Right cardiac atrium (tissue), 5 donors: Measurements from ENCODE around the gene FOXN4. TPM values are rescaled to one million over a fixed set of nuclear protein-coding genes. Genes with fewer than 3 reads are reported as not detected.

Experiments
- ATAC-seq, 2 donors: fragments of 200-7000 bp; cut with Tn5 transposase; one replicate each; pipeline versions ENCODE4 v1.8.0 to v1.9.1; 2020; ENCODE audit warnings: moderate library complexity in 2 of 2, mild to moderate bottlenecking in 1 of 2
- DNase-seq, 3 donors: peaks; one replicate each; pipeline ENCODE4 v3.0.0-alpha.2; 2020
- H3K27ac ChIP-seq: one replicate; pipeline ENCODE4 v1.5.1; 2013; ENCODE audit warnings: mild to moderate bottlenecking, low read length, control low read depth, moderate library complexity
- H3K27me3 ChIP-seq: one replicate; pipeline ENCODE4 v1.6.1; 2013; ENCODE audit not compliant: control insufficient read depth, insufficient read depth
- H3K4me1 ChIP-seq: one replicate; pipeline ENCODE4 v1.6.1; 2013; ENCODE audit warnings: low read length; ENCODE audit not compliant: control insufficient read depth, insufficient read depth
- H3K4me3 ChIP-seq: one replicate; pipeline ENCODE4 v1.5.1; 2013; ENCODE audit warnings: low read length, control low read depth
- H3K9me3 ChIP-seq: one replicate; pipeline ENCODE4 v1.6.1; 2013; ENCODE audit warnings: low read length; ENCODE audit not compliant: control insufficient read depth
- WGBS: extraction: QIAGEN DNeasy Blood & Tissue Kit; methylation state at CpG from one replicate; pipeline ENCODE4 v1.1.7; 2013; 5-methylcytosine and 5-hydroxymethylcytosine counted together
- intact Hi-C, 4 donors: fragments of 100-400 bp; cut with DNase I; formaldehyde crosslinking; loops; one replicate each; pipeline versions ENCODE4 v1.11.0 to v1.14.0; 2022 to 2023
- long read RNA-seq, 4 donors: library from polyadenylated mRNA; unstranded; transcript quantifications; one replicate each; pipeline ENCODE4 v2.0.0, GENCODE V29; 2020 to 2021
- polyA plus RNA-seq: library from polyadenylated mRNA; stranded (reverse); fragments of 200-250 nt; gene quantifications from one replicate; pipeline ENCODE4 v1.2.3, GENCODE V29; 2013
- total RNA-seq, 4 donors: library from RNA; stranded (reverse); fragmentation: NEBNext Ultra II Directional; extraction: Animal tissue kit (Norgen Biotek cat#: 25700); gene quantifications; one replicate each; pipeline ENCODE4 v1.2.1, GENCODE V29; 2021
- donor health status: healthy with polysubstance abuse.
- donor health status: DM: no; HTN: yes; CAD: no.
- donor health status: DM: no; HTN: no; CAD: no.
- donor health status: DM: no; HTN: yes; CAD: no; lungs with severe emphysema.
- donor health status: DM: yes; HTN: yes; CAD: no.

FOXN4 gene, protein sequence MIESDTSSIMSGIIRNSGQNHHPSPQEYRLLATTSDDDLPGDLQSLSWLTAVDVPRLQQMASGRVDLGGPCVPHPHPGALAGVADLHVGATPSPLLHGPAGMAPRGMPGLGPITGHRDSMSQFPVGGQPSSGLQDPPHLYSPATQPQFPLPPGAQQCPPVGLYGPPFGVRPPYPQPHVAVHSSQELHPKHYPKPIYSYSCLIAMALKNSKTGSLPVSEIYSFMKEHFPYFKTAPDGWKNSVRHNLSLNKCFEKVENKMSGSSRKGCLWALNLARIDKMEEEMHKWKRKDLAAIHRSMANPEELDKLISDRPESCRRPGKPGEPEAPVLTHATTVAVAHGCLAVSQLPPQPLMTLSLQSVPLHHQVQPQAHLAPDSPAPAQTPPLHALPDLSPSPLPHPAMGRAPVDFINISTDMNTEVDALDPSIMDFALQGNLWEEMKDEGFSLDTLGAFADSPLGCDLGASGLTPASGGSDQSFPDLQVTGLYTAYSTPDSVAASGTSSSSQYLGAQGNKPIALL
- total RNA-seq (not detected), polyA plus RNA-seq (not detected)
- long read RNA-seq, donor 1 = 0 reads
- long read RNA-seq, donor 2 = 0 reads
- long read RNA-seq, donor 3 = 0 reads
- long read RNA-seq, donor 4 = 0 reads

DNA sequence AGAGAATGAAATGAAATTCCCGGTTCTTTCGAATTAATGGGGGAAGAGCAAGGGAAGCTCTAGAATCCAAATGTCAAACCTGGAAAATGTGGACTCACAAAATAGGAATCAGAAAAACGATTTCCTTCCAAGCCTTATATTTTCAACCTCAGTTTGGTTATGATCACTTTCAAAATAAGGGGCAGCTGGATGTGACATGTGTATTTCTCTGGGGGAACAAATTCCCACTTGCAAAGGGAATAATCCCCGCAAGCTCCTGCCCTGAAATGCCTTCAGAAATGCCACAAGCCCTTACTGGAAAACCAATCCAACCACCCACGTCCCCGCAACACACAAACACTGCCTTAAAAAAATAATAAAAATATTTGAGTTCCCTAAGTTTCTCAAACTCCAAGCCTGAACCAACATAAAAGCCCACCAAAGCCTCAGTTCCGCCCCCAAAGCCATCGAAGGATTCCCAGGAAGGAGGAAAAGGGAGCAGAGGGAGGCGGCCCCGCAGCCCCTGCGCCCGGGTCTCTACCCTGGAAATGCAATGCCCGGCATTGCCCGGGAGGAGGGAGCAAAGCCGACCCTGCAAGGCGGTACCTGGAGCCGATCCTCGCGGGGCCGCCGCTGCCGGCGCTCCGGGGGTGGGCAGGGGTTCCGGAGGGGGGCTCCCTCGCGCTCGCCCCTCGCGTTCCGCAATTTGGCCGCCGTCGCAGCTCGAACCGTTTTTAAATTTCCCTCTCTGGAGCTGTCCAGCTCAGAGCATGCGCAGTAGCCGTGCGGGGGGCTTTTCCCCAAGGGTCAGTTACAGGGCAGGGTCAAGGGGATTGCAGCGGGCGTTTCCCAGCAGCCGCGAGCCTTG is at the start of gene FOXN4:
FOXN4 (minus strand) TSS at position 751 of the 847 bp plus-strand sequence. CDS start 963 bp downstream, outside the sequence.
- H3K9me3 ChIP-seq = no peaks in the 10 kb centered on the region
- WGBS = 7% methylated on average over 43 of the region's 43 CpGs
- intact Hi-C loops = no loop called here
- H3K27ac ChIP-seq = no peak within 1 kb of the TSS
- no peaks in the 10 kb centered on the region for H3K4me1 ChIP-seq
- H3K4me3 ChIP-seq = peak within 1 kb of the TSS; percentile 78
- ATAC-seq = no peak
- peak in 1 of 3 donors; percentile 61 for DNase-seq
- no peaks in the 10 kb centered on the region for H3K27me3 ChIP-seq

DNA sequence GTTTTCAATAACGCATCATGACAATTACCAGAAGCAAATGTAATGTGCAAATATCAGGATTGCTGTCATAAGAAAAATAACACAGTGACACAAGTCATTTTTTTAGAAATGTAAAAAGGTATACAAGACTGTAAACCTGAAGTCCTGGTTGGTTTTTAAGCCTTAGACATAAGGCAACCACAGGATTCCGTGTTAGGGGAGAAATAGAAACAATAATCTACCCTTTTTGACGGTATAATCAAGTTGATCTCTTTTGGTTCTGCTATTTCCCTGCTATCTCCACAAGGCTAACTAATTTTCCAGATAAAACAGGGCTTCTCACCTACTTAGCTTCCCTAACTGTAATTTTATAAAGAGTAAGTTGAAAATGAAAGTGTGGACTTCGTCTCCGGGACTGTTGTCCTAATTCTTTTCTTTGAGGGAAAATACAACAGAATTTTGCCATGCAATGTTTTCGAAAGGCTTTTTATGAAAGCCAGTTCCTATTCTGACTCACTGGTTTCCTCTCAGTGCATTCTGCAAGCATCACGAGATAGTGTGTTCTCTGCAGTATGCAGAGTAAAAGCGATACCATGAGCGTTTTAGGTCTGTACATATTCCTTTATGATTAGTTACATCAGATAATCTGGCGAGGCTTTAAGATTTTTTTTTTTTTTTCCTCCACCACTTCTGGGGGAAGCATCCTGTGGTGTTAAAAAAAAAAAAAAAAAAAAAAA is 49.2 kb upstream of the FOXN4 start:
- no peaks in the 10 kb centered on the region for H3K27me3 ChIP-seq
- DNase-seq (no peak), ATAC-seq (peak; percentile 36 to 61)
- H3K4me3 ChIP-seq = peak overlapping the region; percentile 23
- intact Hi-C loops = no loop called here
- H3K4me1 ChIP-seq = no peaks in the 10 kb centered on the region
- no peak overlapping the region for H3K27ac ChIP-seq
- 39% methylated on average over 10 of the region's 10 CpGs for WGBS
- H3K9me3 ChIP-seq = no peaks in the 10 kb centered on the region

DNA sequence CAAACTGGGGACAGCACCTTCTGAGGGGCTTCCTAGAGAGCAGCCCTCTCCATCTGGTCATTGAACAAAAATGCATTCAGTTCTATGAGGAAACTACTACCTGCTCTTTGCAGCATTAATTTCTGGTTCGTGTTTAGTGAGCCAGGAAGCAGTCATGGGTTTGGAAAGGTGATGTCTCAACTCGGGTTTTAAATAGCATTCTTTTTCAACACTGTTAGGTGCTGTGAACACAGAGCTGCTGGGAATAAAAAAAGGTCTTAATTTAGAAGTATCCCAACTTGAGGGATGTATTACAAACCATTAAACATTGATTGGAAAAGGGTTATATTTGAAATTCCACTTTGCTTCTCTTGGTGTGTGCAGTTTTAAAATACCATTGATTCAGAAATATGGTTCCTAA is 47.9 kb upstream of the FOXN4 start:
- ATAC-seq = no peak
- WGBS = 35% methylated on average over 2 of the region's 2 CpGs
- intact Hi-C loops = no loop called here
- H3K4me1 ChIP-seq = no peaks in the 10 kb centered on the region
- no peaks in the 10 kb centered on the region for H3K9me3 ChIP-seq
- no peak overlapping the region for H3K4me3 ChIP-seq
- H3K27ac ChIP-seq = no peak overlapping the region
- no peaks in the 10 kb centered on the region for H3K27me3 ChIP-seq
- DNase-seq = no peak

DNA sequence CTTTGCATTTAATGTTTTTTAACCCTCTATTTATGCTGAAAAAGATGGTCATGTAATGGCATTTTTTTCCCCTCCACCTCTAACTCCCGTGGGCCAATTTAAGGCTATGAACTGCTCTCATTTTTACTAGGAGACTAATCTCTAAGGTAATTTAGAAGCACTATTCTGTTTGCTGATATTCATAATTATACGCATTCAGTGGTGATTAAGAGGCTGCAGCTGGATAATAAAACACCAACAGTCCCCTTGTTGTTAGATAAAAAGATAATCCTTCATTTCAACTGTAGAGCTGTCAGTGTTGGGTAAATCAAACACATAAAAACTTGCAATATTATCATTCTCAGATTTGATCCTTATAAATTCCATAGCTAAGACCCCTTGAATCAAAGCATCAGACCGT is 47.5 kb upstream of the FOXN4 start:
- no peaks in the 10 kb centered on the region for H3K4me1 ChIP-seq
- no peak overlapping the region for H3K27ac ChIP-seq
- no peak for ATAC-seq
- no peaks in the 10 kb centered on the region for H3K27me3 ChIP-seq
- intact Hi-C loops = no loop called here
- H3K4me3 ChIP-seq = no peak overlapping the region
- DNase-seq = no peak
- no peaks in the 10 kb centered on the region for H3K9me3 ChIP-seq
- WGBS = 75% methylated on average over 3 of the region's 3 CpGs

DNA sequence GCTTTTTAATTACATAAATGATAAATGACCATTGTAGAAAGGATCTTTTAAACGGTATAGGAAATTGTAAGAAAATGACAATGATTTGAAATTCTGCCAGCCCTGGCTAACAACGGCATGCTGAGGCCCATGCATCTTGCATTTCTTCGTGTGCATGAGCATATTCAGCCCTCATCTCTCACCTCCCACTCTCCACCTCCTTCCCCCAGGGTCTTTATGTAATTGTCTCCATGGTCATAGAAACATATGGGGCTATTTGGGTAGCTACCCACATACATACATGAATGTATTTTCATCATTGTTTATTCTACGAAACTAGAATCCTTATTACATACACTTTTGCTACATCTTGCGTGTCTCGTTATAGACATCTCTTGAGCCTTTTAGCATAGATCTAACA is 43.1 kb upstream of the FOXN4 start:
- H3K27ac ChIP-seq = no peak overlapping the region
- intact Hi-C loops = no loop called here
- H3K4me1 ChIP-seq = no peaks in the 10 kb centered on the region
- DNase-seq (no peak), ATAC-seq (no peak)
- WGBS = 62% methylated on average over 6 of the region's 6 CpGs
- no peaks in the 10 kb centered on the region for H3K27me3 ChIP-seq
- no peaks in the 10 kb centered on the region for H3K9me3 ChIP-seq
- H3K4me3 ChIP-seq = no peak overlapping the region

DNA sequence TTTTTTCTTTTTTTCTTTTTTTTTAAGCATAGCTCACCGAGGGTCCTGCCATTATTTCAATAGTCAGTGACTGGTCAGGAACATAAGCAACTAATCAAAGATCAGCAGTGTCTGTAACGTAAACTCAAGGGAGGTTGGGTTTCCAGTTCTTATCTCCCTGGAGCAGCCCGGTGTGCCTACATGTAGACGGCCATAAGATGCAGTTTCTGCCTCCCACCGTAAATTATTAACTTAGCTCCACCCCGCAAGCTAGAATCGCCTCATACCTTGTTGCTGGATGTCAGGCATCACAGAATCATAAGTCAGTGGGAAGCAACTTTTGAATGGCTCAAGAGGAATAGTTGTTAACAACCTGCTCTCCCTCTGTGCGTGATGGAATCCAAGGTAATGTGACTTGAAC is 38.5 kb upstream of the FOXN4 start, which contains the start of gene MYO1H:
MYO1H (plus strand) TSS at position 312 of the 400 bp plus-strand sequence; CDS start at position 373, 61 bp downstream.
- no peak for ATAC-seq
- WGBS = 78% methylated on average over 8 of the region's 8 CpGs
- H3K27me3 ChIP-seq = no peaks in the 10 kb centered on the region
- DNase-seq = no peak
- no peaks in the 10 kb centered on the region for H3K4me1 ChIP-seq
- no peak within 1 kb of the TSS for H3K4me3 ChIP-seq
- no peaks in the 10 kb centered on the region for H3K9me3 ChIP-seq
- no peak within 1 kb of the TSS for H3K27ac ChIP-seq
- intact Hi-C loops = no loop called here

DNA sequence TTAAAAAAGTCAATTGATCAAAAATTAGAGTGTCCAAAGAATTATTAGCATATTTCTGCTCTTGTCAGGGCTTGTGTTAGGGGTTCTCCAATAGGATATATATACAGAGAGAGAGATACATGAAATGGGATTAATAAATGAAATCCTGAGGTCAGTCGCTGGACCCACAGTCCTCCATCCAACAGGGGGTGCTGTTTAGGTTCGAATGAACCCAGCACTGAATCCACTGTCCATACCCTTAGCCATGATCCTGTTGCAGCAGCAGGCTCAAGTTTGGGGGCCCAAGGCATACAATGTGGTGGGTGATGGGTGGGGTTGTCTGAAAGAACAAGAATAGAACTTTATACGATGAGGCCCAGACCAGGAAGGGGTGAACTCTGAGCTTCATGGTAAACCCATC is 37.8 kb upstream of the FOXN4 start:
- Histone ChIP-seq H3K27ac (no peak overlapping the region), H3K27me3 (no peaks in the 10 kb centered on the region), H3K4me1 (no peaks in the 10 kb centered on the region), H3K9me3 (no peaks in the 10 kb centered on the region), H3K4me3 (no peak overlapping the region)
- 82% methylated on average over 3 of the region's 3 CpGs for WGBS
- intact Hi-C loops = no loop called here
- ATAC-seq (no peak), DNase-seq (no peak)

DNA sequence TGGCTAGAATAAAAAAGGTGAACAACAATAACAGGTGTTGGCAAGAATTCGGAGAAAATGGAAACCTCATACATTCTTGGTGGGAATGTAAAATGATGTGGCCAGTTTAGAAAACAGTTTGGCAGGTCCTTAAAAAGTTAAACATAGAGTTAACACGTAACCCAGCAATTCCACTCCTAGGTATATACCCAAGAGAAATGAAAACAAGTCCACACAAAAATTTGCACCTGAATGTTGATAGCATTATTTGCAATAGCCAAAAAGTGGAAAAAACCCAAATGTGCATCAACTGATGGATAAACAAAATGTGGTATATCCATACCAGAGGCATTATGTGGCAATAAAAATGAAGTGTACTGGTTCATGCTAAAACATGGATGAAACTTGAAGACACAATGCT is 36.3 kb upstream of the FOXN4 start:
- WGBS = 88% methylated on average over 2 of the region's 2 CpGs
- ATAC-seq = no peak
- no peaks in the 10 kb centered on the region for H3K27me3 ChIP-seq

DNA sequence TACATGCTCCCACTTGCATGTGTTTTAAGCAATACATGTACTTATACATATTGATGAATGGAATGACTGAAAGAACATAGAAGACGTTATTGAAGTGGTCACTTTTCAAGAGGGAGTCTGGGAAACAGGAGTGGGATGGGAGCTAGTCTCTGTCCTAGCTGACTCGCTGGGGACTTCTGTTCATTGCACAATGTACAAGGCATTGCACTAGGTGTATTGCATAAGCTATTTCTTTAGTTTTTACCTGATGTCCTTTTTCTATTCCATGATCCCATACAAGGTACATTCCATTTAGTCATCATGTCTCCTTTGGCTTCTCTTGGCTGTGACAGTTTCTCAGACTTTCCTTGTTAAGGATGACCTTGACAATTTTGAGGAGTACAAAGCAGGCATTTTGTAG is 34.6 kb upstream of the FOXN4 start:
- no peaks in the 10 kb centered on the region for H3K9me3 ChIP-seq
- no peaks in the 10 kb centered on the region for H3K4me1 ChIP-seq
- 59% methylated on average over 2 of the region's 2 CpGs for WGBS
- intact Hi-C loops = no loop called here
- H3K27ac ChIP-seq = no peak overlapping the region
- no peak overlapping the region for H3K4me3 ChIP-seq
- ATAC-seq (no peak), DNase-seq (no peak)
- no peaks in the 10 kb centered on the region for H3K27me3 ChIP-seq

More for the DNA sequence above, 36.3 kb upstream of the FOXN4 start:
- H3K27ac ChIP-seq = no peak overlapping the region
- no peak for DNase-seq
- no peak overlapping the region for H3K4me3 ChIP-seq
- intact Hi-C loops = no loop called here
- H3K9me3 ChIP-seq = no peaks in the 10 kb centered on the region
- no peaks in the 10 kb centered on the region for H3K4me1 ChIP-seq

DNA sequence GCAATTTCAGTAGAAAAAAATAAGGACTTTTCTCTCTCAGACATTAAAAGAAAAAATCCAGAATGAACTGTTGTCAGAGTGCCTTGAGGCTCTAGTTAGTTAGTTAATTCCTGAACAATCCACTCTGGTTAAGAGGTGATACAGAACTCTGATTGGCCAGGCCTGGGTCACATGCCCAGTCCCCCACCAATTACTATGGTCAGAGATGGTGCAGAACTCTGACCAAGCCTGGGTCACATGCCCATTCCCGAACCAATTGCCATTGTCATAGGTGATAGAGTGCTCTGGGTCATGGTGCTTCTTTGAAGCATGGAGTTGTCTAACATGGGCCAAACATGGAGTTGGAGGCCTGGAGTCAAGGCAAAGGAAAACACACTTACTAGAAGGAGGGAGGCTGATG is 27.5 kb upstream of the FOXN4 start:
- no peak overlapping the region for H3K4me3 ChIP-seq
- ATAC-seq = no peak
- H3K27ac ChIP-seq = no peak overlapping the region
- WGBS = 94% methylated on average over 1 of the region's 1 CpG
- no peaks in the 10 kb centered on the region for H3K9me3 ChIP-seq
- no peaks in the 10 kb centered on the region for H3K27me3 ChIP-seq
- intact Hi-C loops = no loop called here
- H3K4me1 ChIP-seq = no peaks in the 10 kb centered on the region
- no peak for DNase-seq
